ENCODE measurements around the gene ECHS1. TPM values are rescaled to one million over a fixed set of nuclear protein-coding genes. Genes with fewer than 3 reads are reported as not detected.

Gene ECHS1
- total RNA-seq, 1 donor from 2014 or later = 103 TPM

- peaks cover 3% of the 10 kb centered on the region for H3K4me1 Mint-ChIP-seq
- peaks cover 43% of the 10 kb centered on the region for H3K27me3 Mint-ChIP-seq (ENCODE audit: low read depth)
- TF ChIP-seq, protein P1, sequence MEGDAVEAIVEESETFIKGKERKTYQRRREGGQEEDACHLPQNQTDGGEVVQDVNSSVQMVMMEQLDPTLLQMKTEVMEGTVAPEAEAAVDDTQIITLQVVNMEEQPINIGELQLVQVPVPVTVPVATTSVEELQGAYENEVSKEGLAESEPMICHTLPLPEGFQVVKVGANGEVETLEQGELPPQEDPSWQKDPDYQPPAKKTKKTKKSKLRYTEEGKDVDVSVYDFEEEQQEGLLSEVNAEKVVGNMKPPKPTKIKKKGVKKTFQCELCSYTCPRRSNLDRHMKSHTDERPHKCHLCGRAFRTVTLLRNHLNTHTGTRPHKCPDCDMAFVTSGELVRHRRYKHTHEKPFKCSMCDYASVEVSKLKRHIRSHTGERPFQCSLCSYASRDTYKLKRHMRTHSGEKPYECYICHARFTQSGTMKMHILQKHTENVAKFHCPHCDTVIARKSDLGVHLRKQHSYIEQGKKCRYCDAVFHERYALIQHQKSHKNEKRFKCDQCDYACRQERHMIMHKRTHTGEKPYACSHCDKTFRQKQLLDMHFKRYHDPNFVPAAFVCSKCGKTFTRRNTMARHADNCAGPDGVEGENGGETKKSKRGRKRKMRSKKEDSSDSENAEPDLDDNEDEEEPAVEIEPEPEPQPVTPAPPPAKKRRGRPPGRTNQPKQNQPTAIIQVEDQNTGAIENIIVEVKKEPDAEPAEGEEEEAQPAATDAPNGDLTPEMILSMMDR (conservative IDR thresholded peaks at IDR 0.05) = no peak
- DNase-seq (ENCODE audit: low read depth, low spot score) = no peak
- peaks cover 4% of the 10 kb centered on the region for H3K36me3 Mint-ChIP-seq (ENCODE audit: low read depth)
- H3K9me3 Mint-ChIP-seq = peaks cover 6% of the 10 kb centered on the region
- H3K4me3 Mint-ChIP-seq = no peak overlapping the region
- H3K27ac Mint-ChIP-seq (ENCODE audit: unreplicated experiment) = no peak overlapping the region
Measured at GRCh38 chr10:133337370-133337725, 35.8 kb downstream of the ECHS1 start.

DNA sequence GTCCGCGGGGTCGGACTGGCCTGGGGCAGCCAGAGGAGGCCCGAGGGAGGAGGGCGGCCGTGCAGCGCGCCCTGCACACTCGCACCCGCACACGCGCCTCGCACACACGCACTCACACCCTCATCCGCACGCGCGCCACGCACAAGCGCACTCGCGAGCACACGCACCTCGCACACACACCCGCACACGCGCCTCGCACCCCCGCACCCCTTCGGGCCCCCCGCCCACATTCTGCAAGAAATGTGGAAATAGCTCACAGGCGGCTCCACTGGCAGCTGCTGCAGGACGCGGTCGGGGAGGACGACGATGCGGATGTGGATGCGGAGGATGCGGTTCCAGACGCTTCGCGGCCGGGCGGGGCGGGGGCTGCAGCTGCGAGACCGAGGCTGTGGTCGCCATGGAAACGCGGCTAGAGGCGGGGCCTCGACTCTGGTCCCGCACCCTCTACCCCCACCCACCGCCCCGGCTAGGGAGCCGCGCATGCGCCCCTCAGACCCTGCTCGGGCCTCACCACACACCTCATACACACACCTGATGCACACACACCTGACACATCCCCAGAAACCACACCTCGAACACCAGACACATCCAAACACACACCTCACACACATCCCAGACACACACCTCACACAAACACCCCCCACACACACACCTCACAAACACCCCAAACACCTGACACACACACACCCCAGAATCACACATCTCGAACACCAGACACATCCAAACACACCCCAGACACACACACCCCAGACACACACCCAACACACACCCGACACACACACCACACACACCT is 36.4 kb downstream of the ECHS1 start, which contains the start of gene CALY:
CALY (minus strand) TSS at position 320 of the 793 bp plus-strand sequence. CDS start 7,907 bp downstream, outside the sequence.
- TF ChIP-seq, protein P1 (conservative IDR thresholded peaks at IDR 0.05) = no peak
- Mint-ChIP-seq H3K27me3 (ENCODE audit: low read depth) (peaks cover 45% of the 10 kb centered on the region), H3K36me3 (ENCODE audit: low read depth) (peaks cover 5% of the 10 kb centered on the region), H3K4me3 (no peak within 1 kb of the TSS), H3K4me1 (peaks cover 3% of the 10 kb centered on the region), H3K9me3 (peaks cover 3% of the 10 kb centered on the region), H3K27ac (ENCODE audit: unreplicated experiment) (no peak within 1 kb of the TSS)
- peak; percentile 28 for DNase-seq (ENCODE audit: low read depth, low spot score)

- no peak for DNase-seq (ENCODE audit: low read depth, low spot score)
- H3K4me3 Mint-ChIP-seq = no peak overlapping the region
Measured at GRCh38 chr10:133336118-133336576, 37.0 kb downstream of the ECHS1 start.

DNA sequence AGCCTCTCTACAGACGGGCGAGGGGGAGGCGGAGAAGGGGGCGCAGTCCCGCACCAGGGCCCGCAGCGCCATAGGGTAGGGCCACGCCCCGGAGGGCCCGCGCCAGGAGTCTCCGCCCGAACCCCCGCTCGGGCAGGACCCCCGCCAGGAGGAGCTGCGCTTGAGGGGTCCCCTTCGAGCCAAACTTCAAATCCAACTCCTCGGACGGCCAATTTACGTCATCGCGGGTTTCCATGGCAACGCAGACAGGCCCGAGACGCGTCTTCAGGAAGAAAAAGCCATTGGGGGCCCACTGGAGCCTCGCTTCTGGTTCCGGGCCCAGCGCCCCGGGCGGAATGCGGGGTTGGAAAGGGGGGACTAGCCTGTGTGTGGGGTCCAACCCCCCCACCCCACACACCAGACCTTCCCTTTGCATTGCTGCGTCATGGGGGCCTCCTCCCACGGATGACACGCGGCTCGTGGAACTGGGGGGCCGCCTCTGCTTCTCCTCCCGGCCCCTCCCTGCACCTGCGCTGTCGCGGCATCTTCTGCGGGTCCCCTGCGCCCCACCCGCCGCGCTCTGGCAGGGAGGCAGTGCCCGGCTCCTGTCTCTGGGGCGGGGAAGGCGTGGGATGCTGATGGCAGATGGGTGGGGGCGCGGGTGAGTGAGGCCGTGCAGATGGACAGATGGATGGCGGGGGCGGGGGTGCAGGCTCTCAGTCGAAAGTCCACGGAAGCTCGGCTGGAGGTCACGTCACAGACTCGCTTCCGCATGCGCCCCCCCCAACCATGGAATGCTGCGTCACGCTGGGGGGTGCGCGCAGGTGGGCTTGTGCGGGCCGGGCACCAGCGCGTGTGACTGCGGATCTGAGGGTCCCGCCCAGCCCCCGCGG is 37.7 kb downstream of the ECHS1 start:
- Mint-ChIP-seq H3K36me3 (ENCODE audit: low read depth) (peaks cover 5% of the 10 kb centered on the region), H3K9me3 (no peaks in the 10 kb centered on the region), H3K27me3 (ENCODE audit: low read depth) (peaks cover 48% of the 10 kb centered on the region), H3K27ac (ENCODE audit: unreplicated experiment) (no peak overlapping the region), H3K4me3 (no peak overlapping the region), H3K4me1 (peaks cover 3% of the 10 kb centered on the region)
- peak; percentile 51 for DNase-seq (ENCODE audit: low read depth, low spot score)
- TF ChIP-seq, protein P1 (conservative IDR thresholded peaks at IDR 0.05) = no peak

More at GRCh38 chr10:133336118-133336576, 37.0 kb downstream of the ECHS1 start:
- peaks cover 45% of the 10 kb centered on the region for H3K27me3 Mint-ChIP-seq (ENCODE audit: low read depth)
- peaks cover 3% of the 10 kb centered on the region for H3K4me1 Mint-ChIP-seq
- peaks cover 5% of the 10 kb centered on the region for H3K36me3 Mint-ChIP-seq (ENCODE audit: low read depth)
- H3K9me3 Mint-ChIP-seq = no peaks in the 10 kb centered on the region
- no peak overlapping the region for H3K27ac Mint-ChIP-seq (ENCODE audit: unreplicated experiment)
- TF ChIP-seq, protein P1 (conservative IDR thresholded peaks at IDR 0.05) = no peak

DNA sequence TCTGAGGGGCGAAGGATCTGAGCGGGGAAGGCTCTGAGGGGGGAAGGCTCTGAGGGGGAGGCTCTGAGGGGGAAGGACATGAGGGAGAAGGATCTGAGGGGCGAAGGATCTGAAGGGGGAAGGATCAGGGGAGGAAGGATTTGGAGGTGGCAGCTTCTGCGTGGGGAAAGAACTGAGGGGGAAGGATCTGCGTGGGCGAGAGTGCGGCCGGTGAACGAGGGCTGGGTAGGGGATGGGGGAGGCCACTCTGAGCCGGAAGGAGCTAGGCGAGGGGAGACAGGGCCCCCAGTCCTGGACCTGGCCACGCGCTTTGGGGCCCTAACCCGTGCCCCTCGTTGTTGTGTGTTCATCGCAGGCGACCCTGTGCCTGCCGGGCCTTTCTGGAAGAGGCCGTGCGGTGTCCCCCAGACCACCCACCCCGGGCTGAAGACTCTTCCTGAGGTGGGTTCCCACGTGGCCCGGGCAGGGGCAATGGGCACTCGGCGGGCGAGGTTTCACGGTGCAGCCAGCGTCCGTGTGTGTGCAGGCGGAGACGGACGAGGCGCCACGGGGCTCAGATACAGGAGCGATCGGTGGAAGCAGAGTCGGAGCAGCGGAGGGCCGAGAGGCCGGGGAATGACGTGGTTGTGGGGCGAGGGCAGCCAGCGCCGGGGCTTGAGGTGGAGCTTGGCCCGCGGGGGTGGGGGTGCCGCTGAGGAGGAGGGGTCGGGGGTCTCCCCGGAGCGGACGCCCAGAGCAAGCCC is 38.5 kb downstream of the ECHS1 start:
- H3K27me3 Mint-ChIP-seq (ENCODE audit: low read depth) = peaks cover 53% of the 10 kb centered on the region
- no peaks in the 10 kb centered on the region for H3K9me3 Mint-ChIP-seq
- TF ChIP-seq, protein P1 (conservative IDR thresholded peaks at IDR 0.05) = no peak
- peaks cover 5% of the 10 kb centered on the region for H3K36me3 Mint-ChIP-seq (ENCODE audit: low read depth)
- DNase-seq (ENCODE audit: low read depth, low spot score) = no peak
- no peak overlapping the region for H3K27ac Mint-ChIP-seq (ENCODE audit: unreplicated experiment)
- peaks cover 7% of the 10 kb centered on the region for H3K4me1 Mint-ChIP-seq
- H3K4me3 Mint-ChIP-seq = no peak overlapping the region

Data from neural crest cell (in vitro differentiated cells).